NCI-H82 treated with DMSO at 0.1 percent for 48 hours (cell line): ENCODE data around the gene BAIAP3.

Experiments
- DNase-seq: peaks from one replicate; lab custom pipeline; 2025; ENCODE audit not compliant: unreplicated experiment; lab: John Stamatoyannopoulos, UW

Gene BAIAP3

DNA sequence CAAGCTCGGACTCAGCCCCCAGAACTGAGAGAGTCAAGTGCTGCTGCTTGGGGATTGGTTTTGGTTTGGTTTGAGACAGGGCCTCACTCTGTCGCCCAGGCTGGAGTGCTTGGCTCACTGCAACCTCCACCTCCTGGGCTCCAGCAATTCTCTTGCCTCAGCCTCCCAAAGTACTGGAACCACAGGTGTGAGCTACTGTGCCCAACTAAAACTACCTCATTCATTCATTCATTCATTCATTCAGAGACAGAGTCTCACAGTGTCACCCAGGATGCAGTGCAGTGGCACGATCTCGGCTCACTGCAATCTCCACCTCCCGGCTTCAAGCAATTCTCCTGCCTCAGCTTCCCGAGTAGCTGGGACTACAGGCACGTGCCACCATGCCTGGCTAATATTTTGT is 56.3 kb downstream of the BAIAP3 start:
- no peak for DNase-seq

DNA sequence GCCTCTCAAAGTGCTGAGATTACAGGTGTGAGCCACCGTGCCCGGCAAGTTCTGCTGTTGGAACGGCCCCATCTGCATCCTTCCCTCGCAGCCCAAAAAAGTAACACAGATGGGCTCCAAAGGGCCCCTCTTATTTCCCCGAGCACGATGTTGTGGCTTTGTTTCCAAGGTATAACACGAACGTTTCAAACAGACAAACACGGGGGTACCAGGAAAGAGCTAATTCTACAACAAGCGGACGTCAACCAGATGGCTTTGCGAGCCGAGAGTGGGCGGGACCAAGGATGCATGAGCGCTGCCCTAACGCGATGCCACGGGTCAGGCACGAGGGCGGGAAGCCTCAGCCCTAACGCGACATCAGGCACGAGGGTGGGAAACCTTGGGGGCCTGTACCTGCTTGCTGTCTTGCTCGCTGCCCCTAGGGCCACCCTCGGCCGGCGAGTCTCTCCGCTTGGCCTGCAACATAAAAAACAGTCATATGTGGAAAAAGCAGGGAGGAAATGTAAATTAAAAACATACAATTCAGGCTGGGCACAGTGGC is 56.9 kb downstream of the BAIAP3 start:
- no peak for DNase-seq

DNA sequence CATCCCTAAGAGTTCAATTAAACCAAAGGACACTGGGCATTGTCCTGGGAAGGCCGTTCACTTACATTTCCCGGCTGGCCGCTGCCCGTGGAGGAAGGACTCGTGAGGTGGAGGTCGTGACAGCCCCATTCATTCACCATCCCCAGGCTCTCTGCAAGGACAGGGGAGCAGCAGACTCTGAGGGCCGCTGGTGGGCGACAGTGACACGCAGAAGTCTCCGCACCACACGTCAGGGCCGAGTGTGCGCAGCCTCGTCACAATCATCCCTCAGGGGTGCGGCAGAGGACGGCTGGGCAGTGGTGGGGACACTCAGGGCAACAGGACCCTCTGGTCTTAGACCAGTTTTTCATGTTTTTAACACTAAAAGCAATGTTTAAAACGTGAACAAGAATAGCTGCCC is 59.4 kb downstream of the BAIAP3 start:
- DNase-seq = no peak

DNA sequence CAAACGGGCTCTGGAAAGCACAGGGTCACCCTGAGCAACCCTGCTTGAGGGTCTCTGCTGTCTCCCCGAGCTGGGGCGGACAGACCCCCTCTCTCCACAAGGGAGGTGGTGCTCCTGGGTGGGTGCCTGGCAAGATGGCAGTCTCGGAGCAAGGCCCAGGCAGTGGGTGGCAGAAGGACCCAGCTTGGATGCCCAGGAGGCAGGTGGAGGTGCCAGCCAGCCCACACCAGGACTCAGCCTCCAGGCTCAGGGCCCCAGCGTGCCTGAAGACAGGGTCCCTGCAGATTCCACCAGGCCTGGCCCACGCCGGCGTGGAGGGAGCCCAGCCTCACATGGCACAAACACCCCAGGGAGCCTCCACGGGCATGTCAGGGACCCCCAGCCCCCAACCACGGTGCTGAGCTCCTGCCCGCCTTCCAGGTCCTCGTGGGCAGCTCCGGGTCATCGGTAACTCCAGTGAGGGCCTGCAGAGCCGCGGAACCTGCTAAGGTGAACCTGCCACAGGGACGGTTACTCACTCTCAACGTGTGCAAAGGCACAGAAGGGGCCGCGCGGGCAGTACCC is 60.2 kb downstream of the BAIAP3 start:
- DNase-seq = no peak

DNA sequence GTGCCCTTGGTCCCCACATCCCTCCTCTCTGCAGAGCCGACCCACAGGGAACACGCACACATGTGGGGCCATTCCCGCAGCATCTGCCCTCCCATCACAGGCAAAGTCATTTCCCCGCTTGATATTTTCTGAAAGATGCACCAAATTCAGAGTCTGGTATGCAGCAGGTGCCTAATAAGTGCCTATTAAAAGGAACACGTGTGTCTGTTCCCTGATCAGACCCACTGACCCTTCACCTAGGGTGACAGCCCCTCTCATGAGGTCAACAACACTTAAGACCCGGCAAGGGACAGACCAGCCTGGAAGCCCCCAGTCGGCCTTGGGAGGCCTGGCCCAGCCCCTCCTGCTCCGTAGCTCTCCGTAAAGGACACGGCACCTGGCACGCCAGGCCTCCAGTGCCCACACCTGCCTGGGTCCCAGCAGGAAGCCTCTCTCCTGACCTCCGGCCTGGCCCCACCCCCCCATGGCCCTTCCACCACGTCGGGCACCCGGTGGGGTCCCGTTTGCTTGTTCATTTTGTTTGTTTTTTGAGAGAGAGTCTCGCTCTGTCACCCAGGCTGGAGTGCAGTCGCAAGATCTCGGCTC is 61.0 kb downstream of the BAIAP3 start:
- DNase-seq = no peak

DNA sequence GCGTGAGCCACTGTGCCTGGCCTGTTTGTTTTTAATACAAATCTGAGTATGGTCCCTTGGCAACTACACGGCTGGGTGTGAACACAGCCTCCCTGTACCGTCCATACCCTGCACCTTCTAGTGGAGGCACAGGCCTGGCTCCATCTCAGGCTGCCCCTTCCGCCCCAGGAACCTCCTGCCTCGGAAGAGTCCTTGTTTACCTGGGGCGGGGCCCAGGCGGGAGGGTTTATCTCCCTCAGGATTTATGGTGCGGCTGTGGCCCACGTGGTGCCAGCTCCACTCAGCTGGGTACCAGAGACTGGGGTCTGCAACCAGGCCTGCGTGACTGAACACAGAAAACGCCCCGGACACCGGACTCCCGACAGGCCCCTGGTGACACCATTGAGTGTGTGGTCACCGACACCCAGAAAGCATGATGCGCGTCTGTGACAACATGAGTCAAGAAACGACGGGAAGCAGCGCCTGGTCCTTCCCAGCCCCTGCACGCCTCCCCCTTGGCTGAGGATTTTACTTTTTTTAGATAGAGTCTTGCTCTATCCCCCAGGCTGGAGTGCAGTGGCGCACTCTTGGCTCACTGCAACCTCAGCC is 62.1 kb downstream of the BAIAP3 start:
- no peak for DNase-seq

DNA sequence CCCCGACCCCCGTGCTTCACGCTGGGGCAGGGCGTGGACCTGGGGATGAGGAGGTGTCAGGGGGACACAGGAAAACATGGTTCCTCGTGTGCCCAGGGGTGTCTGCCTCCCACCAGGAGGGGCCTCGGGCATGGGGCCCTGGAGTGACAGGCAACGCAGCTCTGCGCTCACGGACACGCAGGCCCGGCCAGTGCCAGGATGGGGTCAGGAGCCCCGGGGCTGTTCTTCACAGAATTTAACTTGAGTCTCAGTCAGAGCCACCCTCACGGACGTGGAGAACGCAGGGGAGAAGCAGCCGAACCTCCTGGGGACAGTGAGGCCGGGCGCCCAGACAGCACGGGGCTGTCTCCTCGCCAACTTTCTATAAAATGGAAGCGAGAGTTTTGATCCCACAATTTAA is 64.3 kb downstream of the BAIAP3 start:
- no peak for DNase-seq

DNA sequence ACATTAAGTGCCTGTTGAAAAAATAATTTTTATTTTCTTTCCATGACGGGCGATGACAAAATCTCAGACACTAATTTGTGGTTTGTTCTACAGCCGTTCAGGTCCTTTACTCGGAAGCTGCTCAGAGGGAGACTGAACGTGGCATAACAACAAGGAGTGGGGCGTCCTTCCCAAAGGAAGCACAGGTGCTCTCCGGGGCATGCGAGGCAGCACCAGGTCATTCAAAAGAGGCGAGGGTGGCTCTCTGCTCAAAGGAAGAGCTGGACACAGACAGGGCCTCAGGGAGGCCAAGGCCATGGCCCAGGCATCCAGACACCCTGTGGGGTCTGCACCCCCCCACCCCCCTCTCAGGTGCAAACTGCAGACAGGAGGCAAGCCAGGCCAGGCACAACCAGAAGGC is 64.9 kb downstream of the BAIAP3 start:
- no peak for DNase-seq
